Measurements from ENCODE around the gene SHISAL1.

GRCh38 chr22:44295406-44295805 lies 17.3 kb downstream of the SHISAL1 start:
- TF ChIP-seq POLR2AphosphoS5 (IDR thresholded peaks at IDR 0.05) (no peak), CTCF (IDR thresholded peaks at IDR 0.05 in 8 of 11, conservative IDR thresholded peaks at IDR 0.05 in 3 of 11) (no peak), POLR2A (IDR thresholded peaks at IDR 0.05) (no peak)
